Hepatocyte (in vitro differentiated cells): ENCODE measurements around the gene ADCY2.

Experiments
- EZH2 ChIP-seq: fragments of 200-600 bp; sonication (generic); IDR thresholded peaks from 2 replicates; pipeline ENCODE4 v1.6.1; 2016; ENCODE audit warnings: antibody characterized with exemption, mild to moderate bottlenecking, borderline replicate concordance
- EZH2phosphoT487 ChIP-seq: fragments of 200-600 bp; sonication (generic); IDR thresholded peaks from one replicate; pipeline ENCODE4 v1.6.1; 2018; ENCODE audit warnings: antibody characterized with exemption, mild to moderate bottlenecking, low read depth, moderate library complexity; ENCODE audit not compliant: unreplicated experiment, severe bottlenecking
- TF ChIP-seq, protein P1 (sequence below): fragments of 200-600 bp; sonication (generic); IDR thresholded peaks from 2 replicates; pipeline ENCODE4 v1.5.1; 2016; ENCODE audit warnings: antibody characterized with exemption, mild to moderate bottlenecking; ENCODE audit not compliant: poor library complexity

- TF ChIP-seq, protein P1, sequence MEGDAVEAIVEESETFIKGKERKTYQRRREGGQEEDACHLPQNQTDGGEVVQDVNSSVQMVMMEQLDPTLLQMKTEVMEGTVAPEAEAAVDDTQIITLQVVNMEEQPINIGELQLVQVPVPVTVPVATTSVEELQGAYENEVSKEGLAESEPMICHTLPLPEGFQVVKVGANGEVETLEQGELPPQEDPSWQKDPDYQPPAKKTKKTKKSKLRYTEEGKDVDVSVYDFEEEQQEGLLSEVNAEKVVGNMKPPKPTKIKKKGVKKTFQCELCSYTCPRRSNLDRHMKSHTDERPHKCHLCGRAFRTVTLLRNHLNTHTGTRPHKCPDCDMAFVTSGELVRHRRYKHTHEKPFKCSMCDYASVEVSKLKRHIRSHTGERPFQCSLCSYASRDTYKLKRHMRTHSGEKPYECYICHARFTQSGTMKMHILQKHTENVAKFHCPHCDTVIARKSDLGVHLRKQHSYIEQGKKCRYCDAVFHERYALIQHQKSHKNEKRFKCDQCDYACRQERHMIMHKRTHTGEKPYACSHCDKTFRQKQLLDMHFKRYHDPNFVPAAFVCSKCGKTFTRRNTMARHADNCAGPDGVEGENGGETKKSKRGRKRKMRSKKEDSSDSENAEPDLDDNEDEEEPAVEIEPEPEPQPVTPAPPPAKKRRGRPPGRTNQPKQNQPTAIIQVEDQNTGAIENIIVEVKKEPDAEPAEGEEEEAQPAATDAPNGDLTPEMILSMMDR: no peak
- TF ChIP-seq EZH2phosphoT487 (no peak), EZH2 (no peak)
Observed at GRCh38 chr5:7827610-7828009, 431.7 kb downstream of the ADCY2 start.
